Adipocyte (in vitro differentiated cells): Measurements from ENCODE around the gene DCDC2C.

Source experiments
- DNase-seq: peaks from one replicate; pipeline ENCODE4 v3.0.0-alpha.2; 2015; ENCODE audit warnings: low read depth
- H3K27me3 ChIP-seq: replicated peaks from 2 replicates; pipeline ENCODE4 v1.7.0; 2013; ENCODE audit warnings: mild to moderate bottlenecking, low read length, moderate library complexity; ENCODE audit not compliant: control insufficient read depth, insufficient read depth
- H3K36me3 ChIP-seq: 2 replicates; pipeline ENCODE4 v1.7.0; 2013; ENCODE audit warnings: low read length, mild to moderate bottlenecking, moderate library complexity; ENCODE audit not compliant: control insufficient read depth, insufficient read depth, severe bottlenecking
- H3K4me1 ChIP-seq: 2 replicates; pipeline ENCODE4 v1.7.0; 2013; ENCODE audit warnings: mild to moderate bottlenecking, low read length, moderate library complexity; ENCODE audit not compliant: control insufficient read depth, insufficient read depth
- H3K4me3 ChIP-seq: 2 replicates; pipeline ENCODE4 v1.7.0; 2013; ENCODE audit warnings: mild to moderate bottlenecking, low read length, moderate library complexity
- H3K9ac ChIP-seq: 2 replicates; pipeline ENCODE4 v1.7.0; 2013; ENCODE audit warnings: mild to moderate bottlenecking, low read length, moderate library complexity
- H3K9me3 ChIP-seq: 2 replicates; pipeline ENCODE4 v1.7.0; 2013; ENCODE audit warnings: mild to moderate bottlenecking, low read length, moderate library complexity; ENCODE audit not compliant: control insufficient read depth

The DCDC2C gene

DNA sequence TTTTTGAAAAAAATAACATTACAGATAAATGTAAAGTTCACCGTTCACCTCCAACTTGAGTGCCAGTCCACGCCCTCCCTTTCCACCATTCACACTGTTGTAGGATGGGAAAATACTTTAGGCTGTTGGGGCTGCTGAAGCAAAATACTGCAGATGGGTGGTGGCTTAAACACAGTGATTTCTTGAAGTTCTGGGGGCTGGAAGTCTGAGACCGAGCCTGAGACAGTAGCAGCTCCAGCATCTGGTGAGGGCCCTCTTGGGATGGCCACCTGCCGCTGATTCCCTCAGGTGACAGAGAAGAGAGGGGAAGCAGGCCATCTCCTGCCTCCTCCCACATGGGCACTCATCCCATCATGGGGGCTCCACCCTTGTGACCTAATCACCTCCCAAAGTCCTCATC is 27.7 kb upstream of the DCDC2C start:
- DNase-seq: no peak
- peaks cover 18% of the 10 kb centered on the region for H3K27me3 ChIP-seq
- no peak overlapping the region for H3K9ac ChIP-seq

GRCh38 chr2:3677436-3677835 is 25.9 kb upstream of the DCDC2C start:
- Histone ChIP-seq H3K36me3 (no peaks in the 10 kb centered on the region), H3K27me3 (peaks cover 12% of the 10 kb centered on the region), H3K4me1 (no peaks in the 10 kb centered on the region), H3K9me3 (no peaks in the 10 kb centered on the region), H3K4me3 (no peak overlapping the region), H3K9ac (no peak overlapping the region)
- no peak for DNase-seq

More for the DNA sequence above, 27.7 kb upstream of the DCDC2C start:
- no peaks in the 10 kb centered on the region for H3K9me3 ChIP-seq
- H3K36me3 ChIP-seq: no peaks in the 10 kb centered on the region
- H3K4me1 ChIP-seq: no peaks in the 10 kb centered on the region
- H3K4me3 ChIP-seq: no peak overlapping the region

DNA sequence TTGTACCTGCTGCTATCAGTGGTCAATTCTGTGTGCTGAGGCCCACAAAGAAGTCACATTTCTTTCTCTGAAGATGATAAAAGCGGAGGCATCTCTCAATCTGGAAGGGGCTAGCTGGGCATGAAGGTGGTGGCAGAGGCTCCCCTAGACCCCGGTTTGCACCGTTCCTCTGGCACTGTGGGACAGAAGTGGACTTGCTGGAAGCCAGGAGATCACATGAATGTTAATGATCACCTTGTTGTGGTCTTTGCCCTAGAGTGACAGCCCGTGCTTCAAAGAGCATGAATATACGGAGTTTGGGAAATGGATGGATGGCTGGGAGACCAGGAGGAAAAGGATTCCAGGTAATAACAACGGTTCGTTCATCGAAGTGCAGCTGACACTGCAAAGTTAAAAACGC is 25.2 kb upstream of the DCDC2C start:
- no peak for DNase-seq
- H3K4me3 ChIP-seq: no peak overlapping the region
- no peaks in the 10 kb centered on the region for H3K36me3 ChIP-seq
- no peaks in the 10 kb centered on the region for H3K4me1 ChIP-seq
- H3K9me3 ChIP-seq: no peaks in the 10 kb centered on the region
- no peak overlapping the region for H3K9ac ChIP-seq
- peaks cover 12% of the 10 kb centered on the region for H3K27me3 ChIP-seq

DNA sequence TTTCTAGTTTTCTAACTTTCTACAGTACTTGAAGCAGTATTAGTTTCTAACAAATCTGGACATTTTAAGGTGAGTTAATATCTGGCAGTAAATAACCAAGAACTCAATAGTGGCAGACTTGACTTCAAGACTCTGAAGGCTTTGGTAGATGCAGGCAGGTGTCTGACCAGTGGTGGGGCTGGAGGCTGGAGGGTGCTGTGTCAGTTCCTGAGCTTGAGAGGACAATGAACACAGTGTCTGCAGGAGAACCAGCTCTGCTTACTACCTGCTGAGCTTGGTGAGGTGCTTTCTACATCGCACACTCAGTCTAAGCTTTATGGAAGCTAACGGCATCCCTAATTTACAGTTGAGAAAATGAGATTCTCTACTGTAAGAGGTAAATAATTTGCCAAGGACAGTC is 24.2 kb upstream of the DCDC2C start:
- no peaks in the 10 kb centered on the region for H3K9me3 ChIP-seq
- DNase-seq: no peak
- H3K27me3 ChIP-seq: peaks cover 12% of the 10 kb centered on the region

GRCh38 chr2:3679616-3680393 is 23.6 kb upstream of the DCDC2C start:
- no peaks in the 10 kb centered on the region for H3K9me3 ChIP-seq
- H3K4me1 ChIP-seq: no peaks in the 10 kb centered on the region
- no peak overlapping the region for H3K4me3 ChIP-seq
- H3K9ac ChIP-seq: no peak overlapping the region
- peaks cover 12% of the 10 kb centered on the region for H3K27me3 ChIP-seq
- H3K36me3 ChIP-seq: no peaks in the 10 kb centered on the region
- DNase-seq: no peak

More for the DNA sequence above, 24.2 kb upstream of the DCDC2C start:
- Histone ChIP-seq H3K9ac (no peak overlapping the region), H3K4me3 (no peak overlapping the region), H3K4me1 (no peaks in the 10 kb centered on the region), H3K36me3 (no peaks in the 10 kb centered on the region)

DNA sequence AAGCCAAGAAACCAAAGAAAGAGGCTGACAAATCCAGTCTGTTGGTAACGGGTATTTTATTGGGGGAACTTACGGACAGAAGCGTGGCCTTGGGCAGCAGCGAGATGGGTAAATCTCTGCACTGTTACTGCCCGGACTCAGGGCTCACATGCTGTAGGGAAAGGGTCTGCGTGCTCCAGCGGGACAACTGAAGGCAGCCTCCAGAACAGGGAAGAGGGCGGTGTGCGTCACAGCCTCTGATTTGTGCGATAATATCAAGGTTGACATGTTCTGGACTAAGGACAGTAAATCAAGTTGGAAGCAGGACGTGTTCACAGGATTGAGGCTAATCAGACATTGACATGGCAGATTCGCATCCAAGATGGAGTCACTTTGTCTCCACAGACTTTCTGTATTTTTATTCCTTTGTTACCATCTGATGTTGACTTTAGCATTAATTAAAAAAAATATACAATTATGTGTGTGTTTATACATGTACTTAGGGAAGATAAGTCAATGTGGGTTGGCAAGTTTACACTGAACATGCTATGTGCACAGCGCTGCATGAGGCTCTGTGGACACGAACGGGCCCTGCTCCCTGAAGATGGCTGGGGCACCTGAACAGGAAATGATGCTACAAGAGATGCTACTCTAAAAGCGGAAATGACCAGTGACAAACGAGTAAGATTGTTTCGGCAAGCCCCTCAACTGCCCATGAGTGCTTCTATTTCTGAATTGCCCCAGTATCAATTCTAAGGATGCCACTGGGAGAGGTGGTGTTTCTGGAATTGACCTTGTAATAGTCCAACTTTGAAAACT is 22.6 kb upstream of the DCDC2C start:
- no peak overlapping the region for H3K4me3 ChIP-seq
- H3K36me3 ChIP-seq: no peaks in the 10 kb centered on the region
- H3K9ac ChIP-seq: no peak overlapping the region
- H3K9me3 ChIP-seq: no peaks in the 10 kb centered on the region
- H3K27me3 ChIP-seq: peaks cover 12% of the 10 kb centered on the region
- no peak for DNase-seq
- no peaks in the 10 kb centered on the region for H3K4me1 ChIP-seq

- Histone ChIP-seq H3K36me3 (no peaks in the 10 kb centered on the region), H3K4me3 (no peak overlapping the region), H3K4me1 (no peaks in the 10 kb centered on the region), H3K9ac (no peak overlapping the region), H3K27me3 (peaks cover 12% of the 10 kb centered on the region), H3K9me3 (peaks cover 4% of the 10 kb centered on the region)
- no peak for DNase-seq
These were observed 21.8 kb upstream of the DCDC2C start for GRCh38 chr2:3681625-3682024.

GRCh38 chr2:3682811-3683210 is 20.6 kb upstream of the DCDC2C start:
- no peaks in the 10 kb centered on the region for H3K4me1 ChIP-seq
- peaks cover 4% of the 10 kb centered on the region for H3K9me3 ChIP-seq
- H3K9ac ChIP-seq: no peak overlapping the region
- no peak for DNase-seq
- H3K4me3 ChIP-seq: no peak overlapping the region
- no peaks in the 10 kb centered on the region for H3K36me3 ChIP-seq
- H3K27me3 ChIP-seq: peaks cover 12% of the 10 kb centered on the region

- no peak overlapping the region for H3K4me3 ChIP-seq
- DNase-seq: no peak
- H3K9me3 ChIP-seq: peaks cover 4% of the 10 kb centered on the region
- H3K9ac ChIP-seq: no peak overlapping the region
- H3K36me3 ChIP-seq: no peaks in the 10 kb centered on the region
- peaks cover 12% of the 10 kb centered on the region for H3K27me3 ChIP-seq
- H3K4me1 ChIP-seq: no peaks in the 10 kb centered on the region
These were observed 19.5 kb upstream of the DCDC2C start for GRCh38 chr2:3683748-3684454.

DNA sequence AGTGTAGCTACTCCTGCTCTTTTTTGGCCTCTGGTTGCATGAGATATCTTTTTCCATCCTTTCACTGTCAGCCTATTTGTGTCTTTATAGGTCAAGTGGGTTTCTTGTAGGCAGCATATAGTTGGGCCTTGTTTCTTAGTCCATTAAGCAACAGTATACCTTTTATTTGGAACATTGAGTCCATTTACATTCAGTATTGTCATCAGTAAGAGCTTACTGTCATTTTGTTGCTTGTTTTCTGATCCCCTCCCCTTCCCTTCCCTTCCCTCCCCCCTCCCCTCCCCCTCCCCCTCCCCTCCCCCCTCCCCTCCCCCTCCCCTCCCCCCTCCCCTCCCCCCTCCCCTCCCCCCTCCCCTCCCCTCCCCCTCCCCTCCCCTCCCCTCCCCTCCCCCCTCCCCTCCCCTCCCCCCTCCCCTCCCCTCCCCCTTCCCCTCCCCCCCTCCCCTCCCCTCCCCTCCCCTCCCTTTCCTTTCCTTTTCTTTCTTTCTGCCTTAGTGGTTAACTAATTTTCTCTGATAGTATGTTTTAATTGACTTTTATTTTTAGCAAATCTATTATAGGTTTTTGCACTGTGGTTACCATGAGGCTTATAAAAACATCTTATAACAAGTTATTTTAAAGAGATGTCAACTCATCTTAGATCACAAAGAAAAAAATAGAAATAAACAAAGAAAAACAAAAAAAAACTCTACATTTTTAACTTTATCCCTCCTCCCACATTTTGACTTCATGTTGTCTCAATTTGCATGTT is 13.2 kb upstream of the DCDC2C start:
- Histone ChIP-seq H3K9ac (no peak overlapping the region), H3K27me3 (peaks cover 5% of the 10 kb centered on the region), H3K36me3 (no peaks in the 10 kb centered on the region), H3K4me1 (no peaks in the 10 kb centered on the region), H3K4me3 (no peak overlapping the region), H3K9me3 (peaks cover 10% of the 10 kb centered on the region)
- no peak for DNase-seq
